GM12874 (cell line): ENCODE results near the gene STIM2.

Experiments used
- TF ChIP-seq, protein P1 (sequence below): IDR thresholded peaks from 2 replicates; pipeline ENCODE4 v1.5.1; 2011; ENCODE audit warnings: low read depth, mild to moderate bottlenecking, control low read depth, low read length, moderate library complexity; ENCODE audit not compliant: insufficient read depth

Gene STIM2

DNA sequence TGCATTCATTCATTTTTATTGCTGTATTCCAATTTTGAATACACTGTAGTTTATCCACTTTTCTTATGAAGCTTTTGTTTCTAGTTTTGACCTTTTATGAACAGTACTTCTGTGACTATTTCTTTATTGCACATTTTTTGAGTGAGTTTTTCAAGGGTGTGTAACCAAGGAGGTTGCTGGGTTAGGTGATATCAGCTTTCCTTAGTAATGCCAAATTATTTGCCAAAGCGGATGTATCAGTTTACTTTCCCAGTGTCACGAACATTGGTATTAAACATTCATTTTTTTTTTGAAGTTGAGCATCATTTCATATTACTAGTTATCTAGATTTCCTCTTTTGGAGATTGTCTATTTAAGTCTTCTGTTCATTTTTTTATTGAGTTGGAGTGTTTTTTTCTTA, 32.9 kb downstream of the STIM2 start:
- TF ChIP-seq, protein P1, sequence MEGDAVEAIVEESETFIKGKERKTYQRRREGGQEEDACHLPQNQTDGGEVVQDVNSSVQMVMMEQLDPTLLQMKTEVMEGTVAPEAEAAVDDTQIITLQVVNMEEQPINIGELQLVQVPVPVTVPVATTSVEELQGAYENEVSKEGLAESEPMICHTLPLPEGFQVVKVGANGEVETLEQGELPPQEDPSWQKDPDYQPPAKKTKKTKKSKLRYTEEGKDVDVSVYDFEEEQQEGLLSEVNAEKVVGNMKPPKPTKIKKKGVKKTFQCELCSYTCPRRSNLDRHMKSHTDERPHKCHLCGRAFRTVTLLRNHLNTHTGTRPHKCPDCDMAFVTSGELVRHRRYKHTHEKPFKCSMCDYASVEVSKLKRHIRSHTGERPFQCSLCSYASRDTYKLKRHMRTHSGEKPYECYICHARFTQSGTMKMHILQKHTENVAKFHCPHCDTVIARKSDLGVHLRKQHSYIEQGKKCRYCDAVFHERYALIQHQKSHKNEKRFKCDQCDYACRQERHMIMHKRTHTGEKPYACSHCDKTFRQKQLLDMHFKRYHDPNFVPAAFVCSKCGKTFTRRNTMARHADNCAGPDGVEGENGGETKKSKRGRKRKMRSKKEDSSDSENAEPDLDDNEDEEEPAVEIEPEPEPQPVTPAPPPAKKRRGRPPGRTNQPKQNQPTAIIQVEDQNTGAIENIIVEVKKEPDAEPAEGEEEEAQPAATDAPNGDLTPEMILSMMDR: no peak

DNA sequence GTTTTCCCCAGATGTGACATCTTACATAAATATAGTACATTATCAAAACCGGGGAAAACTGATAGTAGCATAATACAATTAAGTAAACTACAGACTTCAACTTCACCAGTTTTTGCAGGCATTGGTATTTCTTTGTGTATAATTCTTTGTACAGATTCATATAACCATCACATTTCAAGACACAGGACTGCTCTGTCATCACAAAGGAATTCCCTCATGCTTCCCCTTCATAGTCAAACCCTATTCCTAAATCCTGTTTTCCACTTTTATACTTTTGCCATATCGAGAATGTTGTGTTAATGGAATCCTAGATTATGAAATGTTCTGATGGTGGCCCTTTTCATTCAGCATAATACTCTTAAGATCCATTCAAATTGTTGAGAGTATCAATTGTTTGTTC, 36.0 kb downstream of the STIM2 start:
- TF ChIP-seq, protein P1: no peak

DNA sequence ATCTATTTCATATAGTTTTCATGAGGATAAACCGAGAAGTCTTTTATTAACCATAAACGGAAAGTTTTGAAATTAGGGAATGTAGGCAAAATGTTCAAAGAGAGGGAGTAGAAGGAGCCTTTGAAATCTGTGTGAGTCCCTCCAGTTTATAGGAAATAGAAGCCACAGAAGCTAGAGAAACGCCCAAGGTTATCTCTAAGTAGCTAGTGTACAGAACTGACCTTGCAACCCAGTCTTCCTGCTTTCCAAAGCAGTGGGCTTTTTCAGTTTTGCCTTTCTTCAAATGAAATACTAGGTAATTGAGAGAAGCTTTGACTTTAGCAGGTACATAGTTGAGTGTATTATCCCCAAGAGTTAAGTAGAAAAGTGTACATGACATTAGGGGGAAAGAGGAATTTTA, 39.4 kb downstream of the STIM2 start:
- TF ChIP-seq, protein P1: no peak

DNA sequence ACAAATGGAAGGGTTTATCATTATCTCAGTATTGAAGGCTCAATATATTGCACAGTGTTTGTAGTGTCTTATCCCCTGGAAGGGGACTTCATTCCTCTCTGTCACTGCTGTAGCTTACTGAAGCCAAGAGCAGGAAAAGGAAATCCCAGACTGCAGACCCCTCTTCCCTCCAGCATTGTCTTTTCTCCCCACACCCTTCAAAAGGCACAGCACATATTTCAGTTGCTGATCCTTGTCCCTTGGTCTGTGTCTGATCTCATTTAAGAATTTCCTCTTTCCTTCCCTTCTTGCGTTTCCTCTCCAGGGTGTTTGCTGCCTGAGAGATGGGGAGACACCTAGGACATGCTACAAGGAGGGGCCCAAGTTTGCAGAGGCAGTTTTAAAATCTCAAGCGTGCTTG, 40.1 kb downstream of the STIM2 start:
- TF ChIP-seq, protein P1: no peak

DNA sequence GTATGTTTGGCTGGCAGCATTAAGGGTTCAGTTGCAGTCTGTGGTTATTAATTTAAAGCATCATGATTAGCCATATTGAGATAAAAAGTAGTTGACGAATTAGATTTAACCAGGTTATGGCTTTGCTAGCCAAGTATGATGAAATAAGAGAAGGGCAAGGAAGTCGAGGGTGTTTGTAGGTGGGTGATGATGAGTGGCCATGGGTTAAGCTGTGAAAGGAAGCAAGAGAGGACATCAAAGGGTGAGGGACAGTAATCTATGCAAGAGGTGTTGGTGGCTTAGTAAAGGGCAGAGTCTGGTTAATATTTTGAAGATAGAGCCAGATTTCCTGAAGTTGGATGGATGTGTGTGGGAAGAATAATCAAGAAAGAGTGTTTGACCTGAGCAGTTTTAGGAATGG, 44.5 kb downstream of the STIM2 start:
- TF ChIP-seq, protein P1: no peak

DNA sequence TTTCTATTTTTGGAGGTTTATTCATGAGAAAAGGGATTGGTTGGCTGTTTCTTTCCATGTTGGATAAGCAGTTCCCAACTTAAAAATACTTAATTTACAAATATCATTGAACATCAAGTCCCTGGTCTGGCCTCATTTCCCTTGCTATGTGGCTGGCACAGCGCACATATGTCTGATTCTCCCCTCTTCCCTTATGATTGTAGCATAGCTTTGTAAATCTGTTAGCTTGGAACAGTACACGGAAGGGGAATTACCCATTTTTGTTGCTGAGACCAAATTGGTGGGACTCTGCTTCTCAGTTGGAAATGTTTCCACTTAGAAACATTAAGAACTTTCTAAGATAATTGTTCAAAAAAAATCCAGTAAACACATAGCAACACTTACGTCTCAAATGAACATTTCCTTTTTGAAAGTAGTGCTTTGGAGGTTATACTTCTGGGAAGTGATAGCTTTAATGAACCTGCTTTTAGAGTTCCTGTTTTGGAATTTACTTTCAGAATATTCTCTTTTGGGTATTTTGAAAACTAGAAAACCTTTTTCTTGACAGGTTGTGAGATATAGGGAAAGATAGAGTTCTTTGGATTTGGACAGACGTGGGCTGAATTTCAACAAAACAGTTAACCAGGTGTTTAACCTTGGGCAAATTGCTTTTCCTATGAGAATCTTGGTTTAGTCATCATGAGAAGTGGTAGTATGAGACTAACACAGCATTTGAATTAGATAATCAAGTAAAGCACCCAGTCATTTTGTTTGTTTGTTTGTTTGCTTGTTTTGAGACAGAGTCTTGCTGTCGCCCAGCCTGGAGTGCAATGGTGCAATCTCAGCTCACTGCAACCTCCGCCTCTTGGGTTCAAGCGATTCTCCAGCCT, 47.3 kb downstream of the STIM2 start:
- TF ChIP-seq, protein P1: no peak

DNA sequence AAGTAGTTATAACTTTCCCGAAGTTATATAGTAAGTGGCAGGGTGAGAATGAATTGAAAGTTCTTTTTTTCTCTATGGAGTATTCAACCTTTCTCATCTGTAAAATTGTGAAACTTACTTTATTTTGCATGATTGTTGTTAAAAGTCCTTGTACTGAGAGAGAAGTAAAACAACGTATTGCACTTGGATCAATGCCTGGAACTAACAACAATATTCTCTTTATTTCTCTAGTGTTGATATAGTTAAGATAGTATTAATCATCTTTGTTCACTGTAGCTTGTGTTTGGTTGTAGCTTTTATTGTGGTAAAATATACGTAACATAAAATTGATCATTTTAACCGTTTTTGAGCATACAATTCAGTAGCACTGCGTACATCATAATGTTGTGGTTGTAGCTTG, 48.7 kb downstream of the STIM2 start:
- TF ChIP-seq, protein P1: no peak
